Ammon's horn (tissue), 1 donor: Measurements from ENCODE around the gene CCL28.
"Not testable (repeated sequence)": the region's sequence is repeated elsewhere in the genome, so short reads cannot be mapped to it uniquely, and the experiment has no call there.

Experiments used
- DNase-seq: peaks from one replicate; pipeline ENCODE4 v3.0.0-alpha.2; 2016; ENCODE audit warnings: low spot score

Gene CCL28

GRCh38 chr5:43412156-43412555, at the start of gene CCL28:
Gene CCL28 (minus strand): TSS chr5:43412391. CDS start chr5:43412316, 75 bp downstream.
- DNase-seq = no peak

GRCh38 chr5:43461066-43461465, 48.9 kb upstream of the CCL28 start:
- DNase-seq = no peak

GRCh38 chr5:43456556-43456955, 44.4 kb upstream of the CCL28 start:
- no peak for DNase-seq

GRCh38 chr5:43441575-43441974, 29.4 kb upstream of the CCL28 start:
- DNase-seq = not testable (repeated sequence)

- no peak for DNase-seq
Observed at GRCh38 chr5:43437062-43437660, 25.0 kb upstream of the CCL28 start.

- no peak for DNase-seq
Observed at GRCh38 chr5:43433382-43433781, 21.2 kb upstream of the CCL28 start.

- DNase-seq = peak; percentile 34
Observed at GRCh38 chr5:43432486-43433375, 20.5 kb upstream of the CCL28 start.

- no peak for DNase-seq
Observed at GRCh38 chr5:43429706-43430105, 17.5 kb upstream of the CCL28 start.

GRCh38 chr5:43429016-43429415, 16.8 kb upstream of the CCL28 start:
- DNase-seq = no peak

GRCh38 chr5:43427306-43427705, 15.1 kb upstream of the CCL28 start:
- DNase-seq = no peak

- DNase-seq = no peak
Observed at GRCh38 chr5:43425983-43426382, 13.8 kb upstream of the CCL28 start.

- not testable (repeated sequence) for DNase-seq
Observed at GRCh38 chr5:43423086-43423485, 10.9 kb upstream of the CCL28 start.

GRCh38 chr5:43422143-43422542, 10.0 kb upstream of the CCL28 start:
- DNase-seq = no peak

- DNase-seq = no peak
Observed at GRCh38 chr5:43421450-43422133, 9.4 kb upstream of the CCL28 start.

GRCh38 chr5:43420241-43420640, 8.1 kb upstream of the CCL28 start:
- no peak for DNase-seq

GRCh38 chr5:43418561-43418960, 6.4 kb upstream of the CCL28 start:
- DNase-seq = no peak

- no peak for DNase-seq
Observed at GRCh38 chr5:43416803-43417394, 4.7 kb upstream of the CCL28 start.

GRCh38 chr5:43415935-43416802, 4.0 kb upstream of the CCL28 start:
- DNase-seq = no peak

- no peak for DNase-seq
Observed at GRCh38 chr5:43413966-43414365, 1.8 kb upstream of the CCL28 start.

- no peak for DNase-seq
Observed at GRCh38 chr5:43412644-43413043, 453 bp upstream of the CCL28 start.

GRCh38 chr5:43411495-43411894, 696 bp downstream of the CCL28 start:
- no peak for DNase-seq

- no peak for DNase-seq
Observed at GRCh38 chr5:43410414-43410813, 1.8 kb downstream of the CCL28 start.
